ENCODE measurements around the gene CCSER1. TPM values are rescaled to one million over a fixed set of nuclear protein-coding genes. Genes with fewer than 3 reads are reported as not detected.
A peak's percentile ranks its signal among the peaks of the same experiment; 100 is the strongest.

The CCSER1 gene
- total RNA-seq, 1 donor from 2014 or later: 11.9 TPM

DNA sequence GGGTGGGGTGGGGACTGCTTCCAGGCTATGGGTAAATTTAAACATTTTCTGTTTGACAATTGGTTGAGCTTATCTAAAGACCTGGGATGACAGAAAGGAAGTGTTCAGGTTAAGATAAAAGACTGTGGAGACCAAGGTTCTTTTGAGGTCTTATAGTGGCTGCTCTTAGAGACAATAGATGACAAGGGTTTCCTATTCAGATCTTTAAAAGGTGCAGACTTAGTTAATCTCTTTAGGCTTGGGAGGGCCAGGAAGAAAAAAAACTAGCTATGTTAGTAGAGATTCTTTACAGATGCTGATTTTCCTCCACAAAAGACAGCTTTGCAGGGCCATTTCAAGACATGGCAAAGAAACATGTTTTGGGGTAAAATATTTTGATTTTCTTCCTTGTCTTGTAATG is 972.5 kb downstream of the CCSER1 start:
- TF ChIP-seq, protein P1, sequence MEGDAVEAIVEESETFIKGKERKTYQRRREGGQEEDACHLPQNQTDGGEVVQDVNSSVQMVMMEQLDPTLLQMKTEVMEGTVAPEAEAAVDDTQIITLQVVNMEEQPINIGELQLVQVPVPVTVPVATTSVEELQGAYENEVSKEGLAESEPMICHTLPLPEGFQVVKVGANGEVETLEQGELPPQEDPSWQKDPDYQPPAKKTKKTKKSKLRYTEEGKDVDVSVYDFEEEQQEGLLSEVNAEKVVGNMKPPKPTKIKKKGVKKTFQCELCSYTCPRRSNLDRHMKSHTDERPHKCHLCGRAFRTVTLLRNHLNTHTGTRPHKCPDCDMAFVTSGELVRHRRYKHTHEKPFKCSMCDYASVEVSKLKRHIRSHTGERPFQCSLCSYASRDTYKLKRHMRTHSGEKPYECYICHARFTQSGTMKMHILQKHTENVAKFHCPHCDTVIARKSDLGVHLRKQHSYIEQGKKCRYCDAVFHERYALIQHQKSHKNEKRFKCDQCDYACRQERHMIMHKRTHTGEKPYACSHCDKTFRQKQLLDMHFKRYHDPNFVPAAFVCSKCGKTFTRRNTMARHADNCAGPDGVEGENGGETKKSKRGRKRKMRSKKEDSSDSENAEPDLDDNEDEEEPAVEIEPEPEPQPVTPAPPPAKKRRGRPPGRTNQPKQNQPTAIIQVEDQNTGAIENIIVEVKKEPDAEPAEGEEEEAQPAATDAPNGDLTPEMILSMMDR (conservative IDR thresholded peaks at IDR 0.05): no peak
- H3K4me3 Mint-ChIP-seq: no peak overlapping the region
- peaks cover 7% of the 10 kb centered on the region for H3K36me3 Mint-ChIP-seq (ENCODE audit: low read depth)
- H3K9me3 Mint-ChIP-seq: peaks cover 10% of the 10 kb centered on the region
- H3K27ac Mint-ChIP-seq (ENCODE audit: unreplicated experiment): no peak overlapping the region
- no peak for DNase-seq (ENCODE audit: low read depth, low spot score)
- H3K27me3 Mint-ChIP-seq (ENCODE audit: low read depth): no peaks in the 10 kb centered on the region
- no peaks in the 10 kb centered on the region for H3K4me1 Mint-ChIP-seq

DNA sequence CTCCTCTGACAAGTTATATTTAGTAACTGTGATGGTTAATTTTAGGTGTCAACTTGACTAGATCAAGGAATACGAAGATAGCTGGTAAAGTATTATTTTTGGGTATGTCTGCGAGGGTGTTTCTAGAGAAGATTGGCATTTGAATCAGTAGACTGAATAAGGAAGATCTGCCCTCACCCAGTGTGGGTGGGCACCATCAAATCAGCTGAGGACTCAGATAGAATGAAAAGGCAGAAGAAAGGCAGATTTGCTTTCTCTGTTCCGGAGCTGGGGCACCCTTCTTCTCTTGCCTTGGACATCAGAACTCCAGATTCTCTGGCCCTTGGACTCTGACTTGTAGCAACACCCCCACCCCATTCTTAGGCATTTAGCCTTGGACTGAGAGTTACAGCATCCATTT is 981.6 kb downstream of the CCSER1 start:
- Mint-ChIP-seq H3K36me3 (ENCODE audit: low read depth) (peaks cover 7% of the 10 kb centered on the region), H3K27me3 (ENCODE audit: low read depth) (no peaks in the 10 kb centered on the region), H3K4me1 (no peaks in the 10 kb centered on the region), H3K9me3 (peaks cover 13% of the 10 kb centered on the region), H3K27ac (ENCODE audit: unreplicated experiment) (no peak overlapping the region), H3K4me3 (no peak overlapping the region)
- DNase-seq (ENCODE audit: low read depth, low spot score): no peak
- TF ChIP-seq, protein P1 (conservative IDR thresholded peaks at IDR 0.05): no peak

DNA sequence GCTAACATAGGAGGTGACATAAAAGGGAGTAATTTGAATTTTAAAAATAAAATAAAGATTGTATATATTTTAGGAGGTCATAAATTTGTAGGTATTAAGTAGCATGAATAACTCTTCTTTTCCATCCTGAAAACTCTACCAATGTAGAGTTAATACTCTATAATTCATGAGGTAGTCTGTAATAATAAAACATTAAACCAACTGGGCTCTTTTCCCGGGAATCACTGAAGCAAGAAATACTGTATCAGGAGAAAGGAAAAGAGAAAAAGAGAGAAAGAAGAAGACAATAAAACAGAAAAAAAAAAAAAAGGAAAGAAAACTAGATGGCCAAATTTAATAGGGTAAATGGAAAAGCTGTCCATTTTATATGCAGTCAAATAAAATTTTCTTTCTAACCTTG is 984.4 kb downstream of the CCSER1 start:
- H3K27ac Mint-ChIP-seq (ENCODE audit: unreplicated experiment): no peak overlapping the region
- no peaks in the 10 kb centered on the region for H3K36me3 Mint-ChIP-seq (ENCODE audit: low read depth)
- TF ChIP-seq, protein P1 (conservative IDR thresholded peaks at IDR 0.05): no peak
- no peaks in the 10 kb centered on the region for H3K9me3 Mint-ChIP-seq
- no peak for DNase-seq (ENCODE audit: low read depth, low spot score)
- H3K4me1 Mint-ChIP-seq: no peaks in the 10 kb centered on the region
- H3K4me3 Mint-ChIP-seq: no peak overlapping the region
- no peaks in the 10 kb centered on the region for H3K27me3 Mint-ChIP-seq (ENCODE audit: low read depth)

DNA sequence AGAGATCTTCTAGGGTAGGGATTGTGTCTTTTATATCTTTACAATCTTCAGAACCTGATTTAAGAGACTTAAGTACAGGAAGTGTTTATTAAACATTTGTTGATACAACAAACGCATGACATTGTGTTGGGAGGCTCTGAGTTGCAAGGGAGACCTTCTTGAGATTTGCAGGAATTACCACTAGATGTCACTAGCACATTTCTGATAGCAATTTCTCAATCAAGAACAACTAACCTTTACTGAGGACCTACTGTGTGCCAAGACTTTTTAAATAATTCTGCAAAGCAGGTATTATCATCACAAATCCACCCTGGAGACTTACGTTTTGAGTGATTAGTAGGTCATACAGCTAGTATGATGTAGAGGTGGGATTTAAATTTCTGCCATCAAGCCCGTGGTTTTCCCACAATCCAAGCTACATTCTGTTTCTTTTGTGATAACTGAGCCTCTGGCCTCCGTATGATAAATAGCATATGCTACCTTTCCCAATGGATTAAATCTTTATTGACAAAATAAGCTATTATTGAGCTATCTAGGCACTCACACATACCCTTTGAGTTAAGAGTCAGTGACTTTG is 986.0 kb downstream of the CCSER1 start:
- Mint-ChIP-seq H3K27ac (ENCODE audit: unreplicated experiment) (no peak overlapping the region), H3K4me1 (no peaks in the 10 kb centered on the region), H3K27me3 (ENCODE audit: low read depth) (no peaks in the 10 kb centered on the region), H3K36me3 (ENCODE audit: low read depth) (no peaks in the 10 kb centered on the region), H3K9me3 (no peaks in the 10 kb centered on the region), H3K4me3 (no peak overlapping the region)
- no peak for DNase-seq (ENCODE audit: low read depth, low spot score)
- TF ChIP-seq, protein P1 (conservative IDR thresholded peaks at IDR 0.05): peak; percentile 78

DNA sequence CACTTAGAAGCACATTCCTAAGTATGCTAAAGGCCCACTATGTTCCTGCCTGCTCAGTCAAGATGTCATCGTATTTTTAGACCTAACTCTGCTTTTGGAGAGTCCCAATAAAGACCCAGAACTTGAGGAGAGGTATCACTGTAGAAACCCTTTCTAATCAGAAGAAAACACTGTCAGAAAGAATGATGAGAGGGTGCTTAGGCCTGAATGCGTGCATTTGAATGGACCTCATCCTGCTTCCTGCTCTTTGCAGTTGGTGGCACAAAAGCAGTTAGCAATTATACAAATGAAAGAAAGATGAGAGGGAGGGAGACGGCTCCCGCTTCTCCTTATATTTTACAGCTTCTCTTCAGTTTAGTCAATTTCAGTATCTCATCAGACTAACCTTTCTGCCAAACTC is 987.2 kb downstream of the CCSER1 start:
- Mint-ChIP-seq H3K4me3 (no peak overlapping the region), H3K36me3 (ENCODE audit: low read depth) (no peaks in the 10 kb centered on the region), H3K27me3 (ENCODE audit: low read depth) (no peaks in the 10 kb centered on the region), H3K9me3 (no peaks in the 10 kb centered on the region), H3K27ac (ENCODE audit: unreplicated experiment) (no peak overlapping the region), H3K4me1 (no peaks in the 10 kb centered on the region)
- TF ChIP-seq, protein P1 (conservative IDR thresholded peaks at IDR 0.05): no peak
- no peak for DNase-seq (ENCODE audit: low read depth, low spot score)
